HepG2 (cell line): Measurements from ENCODE around the gene BCAS3. TPM values are rescaled to one million over a fixed set of nuclear protein-coding genes. Genes with fewer than 3 reads are reported as not detected.

Source experiments
- ATM ChIP-seq: fragments of 450-650 bp; IDR thresholded peaks from 2 replicates; pipeline ENCODE4 v1.7.1; 2017; ENCODE audit warnings: mild to moderate bottlenecking, borderline replicate concordance
- BCL6 ChIP-seq: IDR thresholded peaks from 2 replicates; pipeline ENCODE4 v1.6.1; 2016; ENCODE audit warnings: missing genetic modification reagents, missing compliant biosample characterization
- BCLAF1 ChIP-seq: fragments of 450-650 bp; IDR thresholded peaks from 2 replicates; pipeline ENCODE4 v1.6.1; 2017; ENCODE audit warnings: mild to moderate bottlenecking
- FOXC1 ChIP-seq: sonication (generic); formaldehyde crosslinking; IDR thresholded peaks from 2 replicates; pipeline ENCODE4 v1.8.0; 2022; ENCODE audit warnings: mild to moderate bottlenecking, missing genetic modification reagents, borderline replicate concordance
- HDAC2 ChIP-seq: sonication (generic); formaldehyde crosslinking; IDR thresholded peaks from 2 replicates; pipeline ENCODE4 v1.4.0; 2020; ENCODE audit warnings: missing genetic modification reagents
- NR3C1 ChIP-seq: sonication (generic); formaldehyde crosslinking; IDR thresholded peaks from 2 replicates; pipeline ENCODE4 v1.4.0; 2020; ENCODE audit warnings: missing genetic modification reagents
- PBX3 ChIP-seq: sonication (generic); formaldehyde crosslinking; IDR thresholded peaks from 2 replicates; pipeline ENCODE4 v1.8.1; 2023; ENCODE audit warnings: missing genetic modification reagents, inconsistent platforms, borderline replicate concordance
- SNAPC2 ChIP-seq: sonication (generic); formaldehyde crosslinking; IDR thresholded peaks from 2 replicates; pipeline ENCODE4 v1.8.1; 2022; ENCODE audit warnings: mild to moderate bottlenecking, missing genetic modification reagents
- TBX3 ChIP-seq: fragments of 450-650 bp; IDR thresholded peaks from 2 replicates; pipeline ENCODE4 v1.6.1; 2017; ENCODE audit warnings: antibody characterized with exemption, mild to moderate bottlenecking, inconsistent platforms, borderline replicate concordance
- TRAFD1 ChIP-seq: sonication (generic); formaldehyde crosslinking; IDR thresholded peaks from 2 replicates; pipeline ENCODE4 v1.5.1; 2020; ENCODE audit warnings: missing genetic modification reagents, mild to moderate bottlenecking, borderline replicate concordance
- USF2 ChIP-seq, 2 experiments: sonication (generic) in 1 of 2; formaldehyde crosslinking in 1 of 2; IDR thresholded peaks; 2 replicates each; pipeline versions ENCODE4 v1.5.1 to v1.6.1; 2011 to 2020; ENCODE audit warnings: borderline replicate concordance in 1 of 2, low read depth in 1 of 2, low read length in 1 of 2, mild to moderate bottlenecking in 1 of 2, missing genetic modification reagents in 1 of 2, moderate library complexity in 1 of 2
- ZNF205 ChIP-seq: IDR thresholded peaks from 2 replicates; pipeline ENCODE4 v1.6.1; 2018; ENCODE audit warnings: missing biosample characterization, missing genetic modification reagents
- ZNF329 ChIP-seq: sonication (generic); formaldehyde crosslinking; IDR thresholded peaks from 2 replicates; pipeline ENCODE4 v1.9.0; 2021; ENCODE audit warnings: low read depth, mild to moderate bottlenecking, missing genetic modification reagents
- ZNF557 ChIP-seq: sonication (generic); formaldehyde crosslinking; IDR thresholded peaks from 2 replicates; pipeline ENCODE4 v1.4.0; 2020; ENCODE audit warnings: missing genetic modification reagents
- ZNF776 ChIP-seq: sonication (generic); formaldehyde crosslinking; IDR thresholded peaks from 2 replicates; pipeline ENCODE4 v1.4.0; 2020; ENCODE audit warnings: mild to moderate bottlenecking, missing genetic modification reagents
- ZNF879 ChIP-seq: sonication (generic); formaldehyde crosslinking; IDR thresholded peaks from 2 replicates; pipeline ENCODE4 v1.8.1; 2023; ENCODE audit warnings: missing genetic modification reagents
- polyA plus RNA-seq, 8 experiments: library from polyadenylated mRNA; depleted of rRNA in 3 of 8; stranded (reverse) in 7 of 8; unstranded in 1 of 8; fragments of >200 nt; fragmentation: Illumina TruSeq in 4 of 8; extraction: Trizol in 4 of 8; gene quantifications; 2 replicates each; pipeline versions ENCODE4 v1.2.1 to v1.2.3, GENCODE V29; 2011 to 2016; ENCODE audit warnings: low read depth in 4 of 8, missing spikeins in 1 of 8, mixed read lengths in 1 of 8; ENCODE audit not compliant: insufficient read depth in 1 of 8
- total RNA-seq, 5 experiments: library from RNA; depleted of rRNA; stranded (reverse); fragments of >200 nt; fragmentation: Illumina TruSeq; extraction: Trizol; gene quantifications; 2 replicates each; pipeline ENCODE4 v1.2.3, GENCODE V29; 2016; ENCODE audit warnings: low read depth in 1 of 5
- TF ChIP-seq, protein P1 (sequence below): sonication (generic); formaldehyde crosslinking; IDR thresholded peaks from 2 replicates; pipeline ENCODE4 v1.9.0; 2021; ENCODE audit warnings: missing genetic modification reagents, borderline replicate concordance

BCAS3 gene
- total and polyA plus RNA-seq, 2 of the 13 experiments (the other 11 are each of a cell fraction or from before 2014, with no cell fraction given): 10.7 to 11.2 TPM

- peak; percentile 25; the same call in 1 of the 2 replicates for TF ChIP-seq TRAFD1 (CRISPR knock-in tag)
- peak; percentile 93; the same call in 1 of the 2 replicates for TF ChIP-seq ZNF557
- no peak for TF ChIP-seq BCLAF1
- no peak for TF ChIP-seq ZNF329
- TF ChIP-seq BCL6 (CRISPR knock-in tag): peak; percentile 43; the same call in 1 of the 2 replicates
- TF ChIP-seq SNAPC2 (CRISPR knock-in tag): no peak
- TF ChIP-seq FOXC1 (CRISPR knock-in tag): no peak
- TF ChIP-seq ZNF776 (CRISPR knock-in tag): no peak; the same call in 1 of the 2 replicates
- peak; percentile 71; the same call in 1 of the 2 replicates for TF ChIP-seq HDAC2 (CRISPR knock-in tag)
- TF ChIP-seq, protein P1, sequence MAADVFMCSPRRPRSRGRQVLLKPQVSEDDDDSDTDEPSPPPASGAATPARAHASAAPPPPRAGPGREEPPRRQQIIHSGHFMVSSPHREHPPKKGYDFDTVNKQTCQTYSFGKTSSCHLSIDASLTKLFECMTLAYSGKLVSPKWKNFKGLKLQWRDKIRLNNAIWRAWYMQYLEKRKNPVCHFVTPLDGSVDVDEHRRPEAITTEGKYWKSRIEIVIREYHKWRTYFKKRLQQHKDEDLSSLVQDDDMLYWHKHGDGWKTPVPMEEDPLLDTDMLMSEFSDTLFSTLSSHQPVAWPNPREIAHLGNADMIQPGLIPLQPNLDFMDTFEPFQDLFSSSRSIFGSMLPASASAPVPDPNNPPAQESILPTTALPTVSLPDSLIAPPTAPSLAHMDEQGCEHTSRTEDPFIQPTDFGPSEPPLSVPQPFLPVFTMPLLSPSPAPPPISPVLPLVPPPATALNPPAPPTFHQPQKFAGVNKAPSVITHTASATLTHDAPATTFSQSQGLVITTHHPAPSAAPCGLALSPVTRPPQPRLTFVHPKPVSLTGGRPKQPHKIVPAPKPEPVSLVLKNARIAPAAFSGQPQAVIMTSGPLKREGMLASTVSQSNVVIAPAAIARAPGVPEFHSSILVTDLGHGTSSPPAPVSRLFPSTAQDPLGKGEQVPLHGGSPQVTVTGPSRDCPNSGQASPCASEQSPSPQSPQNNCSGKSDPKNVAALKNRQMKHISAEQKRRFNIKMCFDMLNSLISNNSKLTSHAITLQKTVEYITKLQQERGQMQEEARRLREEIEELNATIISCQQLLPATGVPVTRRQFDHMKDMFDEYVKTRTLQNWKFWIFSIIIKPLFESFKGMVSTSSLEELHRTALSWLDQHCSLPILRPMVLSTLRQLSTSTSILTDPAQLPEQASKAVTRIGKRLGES (CRISPR knock-in tag): no peak
- no peak for TF ChIP-seq PBX3 (CRISPR knock-in tag)
- TF ChIP-seq USF2 (IDR thresholded peaks at IDR 0.05; ENCODE audit: low read depth, low read length): no peak
- no peak for TF ChIP-seq USF2 (CRISPR knock-in tag; IDR thresholded peaks at IDR 0.05; ENCODE audit: borderline replicate concordance)
- no peak for TF ChIP-seq ATM
- no peak for TF ChIP-seq NR3C1 (CRISPR knock-in tag)
- TF ChIP-seq ZNF879 (CRISPR knock-in tag): no peak
- no peak for TF ChIP-seq TBX3
- peak; percentile 76 for TF ChIP-seq ZNF205 (CRISPR knock-in tag)
Observed at GRCh38 chr17:61393904-61394629, 716.4 kb downstream of the BCAS3 start (continued).
